HG03378 (cell line): Measurements from ENCODE around the gene AKR7A2.

Experiments
- ATAC-seq: cut with Tn5 transposase; IDR thresholded peaks from one replicate; pipeline ENCODE4 v1.9.1; 2021; ENCODE audit warnings: mild to moderate bottlenecking, moderate library complexity; ENCODE audit not compliant: unreplicated experiment

Gene AKR7A2

GRCh38 chr1:19343617-19344350, 31.8 kb upstream of the AKR7A2 start:
- no peak for ATAC-seq

- ATAC-seq, result no peak
These were observed 31.1 kb upstream of the AKR7A2 start for GRCh38 chr1:19342894-19343616.

GRCh38 chr1:19342062-19342750, 30.3 kb upstream of the AKR7A2 start:
- ATAC-seq, result no peak

GRCh38 chr1:19341201-19342061, 29.5 kb upstream of the AKR7A2 start:
- ATAC-seq, result no peak

GRCh38 chr1:19340387-19340937, 28.5 kb upstream of the AKR7A2 start:
- ATAC-seq, result no peak

GRCh38 chr1:19339214-19339861, 27.4 kb upstream of the AKR7A2 start:
- no peak for ATAC-seq

GRCh38 chr1:19338323-19338762, 26.4 kb upstream of the AKR7A2 start:
- no peak for ATAC-seq

- ATAC-seq, result no peak
These were observed 25.3 kb upstream of the AKR7A2 start for GRCh38 chr1:19337289-19337688.

- ATAC-seq, result no peak
These were observed 24.6 kb upstream of the AKR7A2 start for GRCh38 chr1:19336543-19336942.

- no peak for ATAC-seq
These were observed 21.8 kb upstream of the AKR7A2 start for GRCh38 chr1:19333587-19334354.

GRCh38 chr1:19332832-19333231, 20.9 kb upstream of the AKR7A2 start:
- ATAC-seq, result no peak

GRCh38 chr1:19331262-19331878, 19.4 kb upstream of the AKR7A2 start:
- no peak for ATAC-seq

GRCh38 chr1:19330449-19331135, 18.6 kb upstream of the AKR7A2 start:
- ATAC-seq, result no peak

GRCh38 chr1:19329611-19330010, 17.7 kb upstream of the AKR7A2 start:
- ATAC-seq, result no peak

- no peak for ATAC-seq
These were observed 17.2 kb upstream of the AKR7A2 start for GRCh38 chr1:19329188-19329587.

GRCh38 chr1:19328486-19328885, 16.5 kb upstream of the AKR7A2 start:
- ATAC-seq, result no peak

- ATAC-seq, result no peak
These were observed 15.8 kb upstream of the AKR7A2 start for GRCh38 chr1:19327736-19328135.

GRCh38 chr1:19327301-19327700, 15.4 kb upstream of the AKR7A2 start:
- no peak for ATAC-seq
